VCaP (cell line): ENCODE results near the gene CDC25B.

Experiments
- H3K27ac ChIP-seq: fragments of 450-650 bp; 2 replicates; pipeline ENCODE4 v1.5.1; 2017
- TF ChIP-seq, protein P1 (sequence below): fragments of 450-650 bp; conservative IDR thresholded peaks from 2 replicates; pipeline ENCODE4 v1.5.1; 2017; ENCODE audit warnings: mild to moderate bottlenecking, moderate library complexity

Gene CDC25B

DNA sequence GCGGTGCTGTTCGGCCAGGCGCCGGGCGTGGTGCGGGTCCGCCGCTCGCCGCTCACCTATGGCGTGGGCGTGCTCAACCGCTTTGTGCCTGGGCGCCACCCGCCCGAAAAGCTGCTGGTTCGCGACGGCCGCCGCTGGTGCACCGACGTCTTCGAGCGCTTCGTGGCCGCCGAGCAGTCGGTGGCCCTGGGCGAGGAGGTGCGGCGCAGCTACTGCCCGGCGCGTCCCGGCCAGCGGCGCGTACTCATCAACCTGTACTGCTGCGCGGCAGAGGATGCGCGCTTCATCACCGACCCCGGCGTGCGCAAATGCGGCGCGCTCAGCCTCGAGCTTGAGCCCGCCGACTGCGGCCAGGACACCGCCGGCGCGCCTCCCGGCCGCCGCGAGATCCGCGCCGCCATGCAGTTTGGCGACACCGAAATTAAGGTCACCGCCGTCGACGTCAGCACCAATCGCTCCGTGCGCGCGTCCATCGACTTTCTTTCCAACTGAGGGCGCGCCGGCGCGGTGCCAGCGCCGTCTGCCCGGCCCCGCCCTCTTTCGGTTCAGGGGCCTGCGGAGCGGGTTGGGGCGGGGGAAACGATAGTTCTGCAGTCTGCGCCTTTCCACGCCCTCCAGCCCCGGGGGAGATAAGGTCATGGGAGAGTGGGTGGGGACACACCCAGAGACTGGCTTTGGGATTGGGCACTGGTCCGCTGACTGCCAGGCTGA is 44.3 kb upstream of the CDC25B start:
- TF ChIP-seq, protein P1, sequence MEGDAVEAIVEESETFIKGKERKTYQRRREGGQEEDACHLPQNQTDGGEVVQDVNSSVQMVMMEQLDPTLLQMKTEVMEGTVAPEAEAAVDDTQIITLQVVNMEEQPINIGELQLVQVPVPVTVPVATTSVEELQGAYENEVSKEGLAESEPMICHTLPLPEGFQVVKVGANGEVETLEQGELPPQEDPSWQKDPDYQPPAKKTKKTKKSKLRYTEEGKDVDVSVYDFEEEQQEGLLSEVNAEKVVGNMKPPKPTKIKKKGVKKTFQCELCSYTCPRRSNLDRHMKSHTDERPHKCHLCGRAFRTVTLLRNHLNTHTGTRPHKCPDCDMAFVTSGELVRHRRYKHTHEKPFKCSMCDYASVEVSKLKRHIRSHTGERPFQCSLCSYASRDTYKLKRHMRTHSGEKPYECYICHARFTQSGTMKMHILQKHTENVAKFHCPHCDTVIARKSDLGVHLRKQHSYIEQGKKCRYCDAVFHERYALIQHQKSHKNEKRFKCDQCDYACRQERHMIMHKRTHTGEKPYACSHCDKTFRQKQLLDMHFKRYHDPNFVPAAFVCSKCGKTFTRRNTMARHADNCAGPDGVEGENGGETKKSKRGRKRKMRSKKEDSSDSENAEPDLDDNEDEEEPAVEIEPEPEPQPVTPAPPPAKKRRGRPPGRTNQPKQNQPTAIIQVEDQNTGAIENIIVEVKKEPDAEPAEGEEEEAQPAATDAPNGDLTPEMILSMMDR: no peak
- H3K27ac ChIP-seq: no peak overlapping the region

DNA sequence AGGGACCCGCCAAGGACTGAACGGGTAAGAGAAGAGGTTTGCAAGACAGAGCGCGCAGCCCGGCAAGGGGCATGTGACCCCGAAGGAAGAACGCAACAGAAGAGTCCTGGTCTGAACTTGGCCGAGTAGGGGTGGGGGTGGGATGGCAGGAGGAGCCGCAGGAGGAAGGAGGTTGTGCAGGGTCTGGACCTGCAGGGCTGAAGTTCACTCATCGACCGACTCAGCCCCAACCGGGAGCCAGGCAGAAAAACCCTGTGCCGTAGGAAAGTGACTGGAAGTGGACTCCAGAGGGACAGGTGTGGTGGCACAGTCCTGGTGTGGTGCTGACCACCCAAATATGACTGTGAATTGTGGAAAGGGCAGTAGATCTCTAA is 43.7 kb upstream of the CDC25B start:
- TF ChIP-seq, protein P1: no peak
- H3K27ac ChIP-seq: no peak overlapping the region

DNA sequence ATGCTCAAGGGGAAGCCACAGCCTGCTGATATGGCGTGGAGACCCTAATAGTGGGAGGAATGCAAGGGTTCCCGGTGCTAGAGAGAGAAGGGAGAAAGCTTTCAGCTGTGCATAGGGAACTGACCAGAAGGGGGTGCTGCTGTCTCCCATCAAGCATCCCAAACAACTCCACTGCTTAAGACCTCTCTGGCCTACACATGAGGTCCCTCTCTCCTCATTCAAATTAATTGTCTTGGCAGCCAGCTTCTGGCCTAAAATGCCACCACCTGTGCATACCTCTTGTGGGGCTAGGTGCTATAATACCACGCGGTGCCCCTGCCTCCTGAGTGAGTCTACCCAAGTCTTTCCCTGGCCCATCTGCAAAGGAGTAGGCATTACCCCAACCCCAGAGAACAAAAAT is 43.0 kb upstream of the CDC25B start:
- TF ChIP-seq, protein P1: peak; percentile 72
- no peak overlapping the region for H3K27ac ChIP-seq

DNA sequence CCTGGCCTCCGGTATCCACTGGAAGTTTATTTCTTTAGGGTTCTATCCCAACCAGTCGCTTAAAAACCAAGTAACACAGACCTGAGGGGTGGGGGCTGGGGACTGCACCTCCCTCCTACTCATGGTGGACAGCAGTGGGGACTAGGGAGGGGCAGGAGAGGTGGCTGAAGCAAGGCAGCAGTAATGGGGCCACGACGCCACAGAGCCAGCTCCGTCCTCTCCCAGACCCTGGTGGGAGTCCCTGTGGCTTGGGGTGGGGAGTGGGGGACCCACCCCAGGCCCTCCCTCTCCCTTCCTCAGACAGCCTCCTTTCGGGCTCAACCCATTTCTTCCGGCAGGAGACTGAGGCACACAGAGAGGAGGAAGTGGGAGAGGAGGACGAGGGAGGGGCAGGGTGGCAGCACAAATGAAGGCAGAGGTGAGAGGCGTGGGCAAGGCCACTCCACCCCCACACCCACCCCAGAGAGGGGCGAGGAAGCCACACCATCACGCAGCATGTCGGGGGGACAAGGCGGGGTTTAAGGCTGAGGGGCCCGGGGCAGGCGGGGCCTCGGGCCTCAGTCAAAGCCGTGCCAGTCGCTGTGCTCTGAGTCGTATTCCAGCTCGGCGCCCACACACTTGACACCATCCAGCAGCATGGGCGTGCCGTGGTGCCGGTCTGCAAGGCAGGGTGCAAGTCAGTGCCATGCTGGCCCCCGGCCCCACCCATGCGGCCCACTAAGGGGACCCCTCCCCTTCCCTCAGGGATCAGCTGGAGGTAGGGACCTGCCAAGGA is 42.4 kb upstream of the CDC25B start:
- TF ChIP-seq, protein P1: no peak
- no peak overlapping the region for H3K27ac ChIP-seq

DNA sequence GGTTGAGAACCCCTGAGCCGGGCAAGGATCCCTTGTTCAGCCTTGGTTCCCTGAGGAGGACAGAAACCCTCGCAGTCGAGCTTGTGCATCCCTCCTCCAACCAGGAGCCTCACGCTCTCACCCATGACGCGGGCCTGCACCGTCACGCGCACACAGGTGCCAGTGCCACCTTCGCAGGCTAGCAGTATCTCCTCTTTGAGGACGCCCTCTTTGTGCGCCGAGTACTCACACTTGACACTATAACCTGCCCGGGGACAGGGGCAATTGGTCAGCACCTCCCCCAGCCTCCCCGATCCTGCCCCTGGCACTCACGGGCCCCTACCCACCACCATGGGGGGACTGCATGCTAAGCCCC is 41.9 kb upstream of the CDC25B start:
- no peak overlapping the region for H3K27ac ChIP-seq
- TF ChIP-seq, protein P1: no peak

DNA sequence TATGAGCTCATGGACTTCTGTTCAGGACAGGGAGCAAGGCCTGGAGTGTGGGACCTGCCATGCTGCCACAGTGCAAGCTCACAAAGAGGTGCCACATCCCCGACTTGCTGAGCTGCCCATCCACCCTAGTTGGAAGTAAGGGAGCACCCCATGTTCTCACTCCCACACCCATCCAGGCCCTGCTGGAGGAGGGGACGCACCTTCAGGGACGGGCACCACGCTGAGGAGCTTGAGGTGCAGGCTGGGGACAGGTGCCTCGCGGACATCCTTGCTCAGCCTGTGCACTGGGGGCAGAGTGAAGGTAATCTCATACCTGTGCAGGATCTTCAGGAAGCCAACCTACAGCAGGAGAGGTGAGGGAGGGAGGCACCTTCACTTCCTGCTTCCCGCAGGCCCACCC is 40.8 kb upstream of the CDC25B start:
- TF ChIP-seq, protein P1: no peak
- no peak overlapping the region for H3K27ac ChIP-seq

DNA sequence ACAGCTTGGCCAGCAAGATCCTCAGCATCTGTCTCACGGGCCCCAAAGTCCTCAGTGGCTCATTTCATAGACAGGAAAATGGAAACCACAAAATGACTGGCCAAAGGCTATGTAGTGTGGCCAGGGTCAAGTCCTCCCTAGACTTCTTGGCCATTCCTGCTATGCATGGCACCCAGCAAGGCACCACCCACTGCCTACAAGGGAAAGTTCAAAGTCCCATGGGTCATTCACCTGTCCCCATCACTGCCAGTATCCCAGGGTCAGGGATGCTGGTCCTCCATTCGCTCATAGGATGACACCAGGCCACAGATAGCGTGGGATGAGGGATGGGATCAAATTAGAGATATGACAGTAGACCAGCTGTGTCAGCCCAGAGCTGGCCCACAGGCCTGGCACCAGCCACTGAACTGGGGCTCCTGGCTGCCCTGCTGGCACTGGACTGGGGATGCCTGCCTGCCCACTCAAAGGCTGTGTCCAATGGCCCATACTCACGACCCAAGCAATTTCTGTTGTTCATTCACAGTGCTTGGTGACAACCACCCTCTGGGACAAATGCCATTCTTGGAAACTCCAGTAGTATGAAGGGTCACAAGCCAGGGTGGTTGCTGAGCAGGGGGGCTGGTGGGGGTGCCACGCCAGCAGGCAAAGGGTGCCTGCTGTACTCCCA is 40.2 kb upstream of the CDC25B start:
- no peak overlapping the region for H3K27ac ChIP-seq
- TF ChIP-seq, protein P1: no peak
